Epithelial cell of proximal tubule (primary cell): ENCODE data around the gene CYCS. TPM values are rescaled to one million over a fixed set of nuclear protein-coding genes. Genes with fewer than 3 reads are reported as not detected.
A peak's percentile ranks its signal among the peaks of the same experiment; 100 is the strongest.

Source experiments
- DNase-seq: peaks from one replicate; pipeline ENCODE4 v3.0.0-alpha.2; 2011; ENCODE audit warnings: low read depth
- H3K4me3 ChIP-seq: 2 replicates; pipeline ENCODE4 v1.5.1; 2011; ENCODE audit warnings: low read depth, mild to moderate bottlenecking, low read length
- total RNA-seq: library from RNA; depleted of rRNA; stranded (reverse); fragments of >200 nt; gene quantifications from 2 replicates; pipeline ENCODE4 v1.2.3, GENCODE V29; 2015
- TF ChIP-seq, protein P1 (sequence below): conservative IDR thresholded peaks from 2 replicates; pipeline ENCODE4 v1.5.1; 2012; ENCODE audit warnings: low read depth, mild to moderate bottlenecking, low read length

The CYCS gene
- total RNA-seq, 1 donor from 2014 or later: 48.9 TPM

DNA sequence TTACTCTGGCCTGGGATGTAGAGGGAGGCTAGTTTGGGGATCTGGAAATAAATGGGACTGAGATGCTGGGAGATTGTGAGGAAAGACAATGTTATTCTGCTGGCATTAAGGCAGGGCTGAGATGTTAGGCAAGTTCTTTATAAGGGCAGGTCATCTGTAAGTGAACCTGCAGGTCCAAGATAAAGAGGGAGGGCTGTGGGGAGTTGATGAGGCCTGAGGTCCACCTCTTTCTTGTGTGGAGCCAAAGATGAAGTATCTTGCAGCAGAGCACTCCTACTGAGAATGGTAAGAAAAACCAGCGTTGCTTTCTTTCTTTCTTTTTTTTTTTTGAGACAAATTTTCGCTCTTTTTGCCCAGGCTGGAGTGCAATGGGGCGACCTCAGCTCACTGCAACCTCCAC, 19.1 kb downstream of the CYCS start:
- TF ChIP-seq, protein P1, sequence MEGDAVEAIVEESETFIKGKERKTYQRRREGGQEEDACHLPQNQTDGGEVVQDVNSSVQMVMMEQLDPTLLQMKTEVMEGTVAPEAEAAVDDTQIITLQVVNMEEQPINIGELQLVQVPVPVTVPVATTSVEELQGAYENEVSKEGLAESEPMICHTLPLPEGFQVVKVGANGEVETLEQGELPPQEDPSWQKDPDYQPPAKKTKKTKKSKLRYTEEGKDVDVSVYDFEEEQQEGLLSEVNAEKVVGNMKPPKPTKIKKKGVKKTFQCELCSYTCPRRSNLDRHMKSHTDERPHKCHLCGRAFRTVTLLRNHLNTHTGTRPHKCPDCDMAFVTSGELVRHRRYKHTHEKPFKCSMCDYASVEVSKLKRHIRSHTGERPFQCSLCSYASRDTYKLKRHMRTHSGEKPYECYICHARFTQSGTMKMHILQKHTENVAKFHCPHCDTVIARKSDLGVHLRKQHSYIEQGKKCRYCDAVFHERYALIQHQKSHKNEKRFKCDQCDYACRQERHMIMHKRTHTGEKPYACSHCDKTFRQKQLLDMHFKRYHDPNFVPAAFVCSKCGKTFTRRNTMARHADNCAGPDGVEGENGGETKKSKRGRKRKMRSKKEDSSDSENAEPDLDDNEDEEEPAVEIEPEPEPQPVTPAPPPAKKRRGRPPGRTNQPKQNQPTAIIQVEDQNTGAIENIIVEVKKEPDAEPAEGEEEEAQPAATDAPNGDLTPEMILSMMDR: no peak
- no peak overlapping the region for H3K4me3 ChIP-seq
- DNase-seq: no peak

DNA sequence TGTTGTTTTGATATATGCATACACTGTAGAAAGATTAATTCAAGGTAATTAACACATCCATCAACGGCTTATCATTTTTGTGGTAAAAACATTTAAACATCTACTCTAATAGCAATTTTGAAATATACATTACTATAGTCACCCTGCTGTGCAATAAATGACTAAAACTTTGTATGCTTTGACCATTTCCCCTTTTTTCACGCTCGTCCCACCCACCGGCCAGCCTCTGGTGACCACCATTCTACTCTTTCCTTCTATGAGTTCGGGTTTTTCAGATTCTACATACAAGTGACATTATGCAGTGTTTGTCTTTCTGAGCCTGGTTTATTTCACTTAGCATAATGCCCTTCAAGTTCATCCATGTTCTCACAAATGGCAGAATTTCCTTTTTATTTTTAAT, 21.3 kb downstream of the CYCS start:
- no peak for DNase-seq
- TF ChIP-seq, protein P1: no peak
- no peak overlapping the region for H3K4me3 ChIP-seq

DNA sequence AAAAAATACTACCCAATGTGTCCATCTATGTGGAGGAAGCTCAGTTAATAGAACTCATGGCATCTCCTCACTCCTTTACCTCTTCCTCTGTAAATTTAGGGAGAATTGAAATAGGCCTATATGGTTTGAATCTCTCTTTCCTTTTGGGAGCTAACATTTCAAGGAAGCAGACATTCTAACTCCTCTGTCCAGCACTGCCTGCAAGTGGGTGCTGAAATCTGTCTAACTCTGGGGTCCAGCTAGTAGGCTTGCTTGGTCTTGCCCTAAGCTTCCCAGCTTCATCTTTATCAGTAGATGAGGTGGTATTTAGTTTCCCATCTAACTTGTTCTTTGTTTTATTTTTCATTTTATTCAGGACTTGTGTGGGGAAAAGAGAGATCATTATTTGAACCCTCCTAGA, 23.2 kb downstream of the CYCS start:
- no peak overlapping the region for H3K4me3 ChIP-seq
- TF ChIP-seq, protein P1: no peak
- no peak for DNase-seq

DNA sequence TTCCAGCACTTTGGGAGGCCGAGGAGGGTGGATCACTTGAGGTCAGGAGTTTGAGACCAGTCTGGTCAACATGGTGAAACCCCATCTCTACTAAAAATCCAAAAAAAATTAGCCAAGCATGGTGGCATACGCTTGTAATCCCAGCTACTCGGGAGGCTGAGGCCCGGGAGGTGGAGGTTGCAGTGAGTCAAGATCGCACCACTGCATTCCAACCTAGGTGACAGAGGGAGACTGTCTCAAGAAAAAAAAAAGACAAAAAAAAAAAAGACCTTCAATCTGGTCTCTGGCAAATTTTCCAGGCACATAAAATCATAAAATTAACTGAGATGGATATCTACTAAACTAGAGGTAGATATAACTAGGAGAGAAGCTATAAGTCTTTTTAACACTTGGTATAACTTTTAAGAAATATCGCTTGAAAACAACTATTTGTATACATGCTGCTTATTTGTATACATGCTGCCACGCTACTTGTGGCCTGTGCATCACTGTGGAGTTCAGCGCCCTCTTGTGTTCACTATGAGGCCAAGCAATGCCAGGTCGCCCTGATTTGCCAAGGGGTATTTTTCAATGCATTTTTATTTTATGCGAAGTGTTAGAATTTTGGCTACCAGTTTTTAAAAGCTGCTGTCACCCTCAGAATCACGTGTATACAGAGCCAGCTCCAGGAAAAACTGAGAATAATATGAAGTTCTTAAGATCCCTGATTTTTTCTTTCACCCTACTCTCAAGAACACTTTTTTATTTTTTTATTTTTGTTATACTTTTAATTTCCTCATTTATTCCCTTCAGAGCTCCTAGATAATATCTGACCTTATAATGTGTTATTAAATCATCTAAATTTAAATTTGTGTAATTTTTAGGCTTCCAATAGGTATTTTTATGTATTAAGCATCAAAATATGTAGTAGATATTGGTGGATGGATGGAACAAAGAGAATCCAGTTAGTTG, 26.7 kb downstream of the CYCS start:
- no peak for DNase-seq
- no peak overlapping the region for H3K4me3 ChIP-seq
- TF ChIP-seq, protein P1: peak; percentile 97

DNA sequence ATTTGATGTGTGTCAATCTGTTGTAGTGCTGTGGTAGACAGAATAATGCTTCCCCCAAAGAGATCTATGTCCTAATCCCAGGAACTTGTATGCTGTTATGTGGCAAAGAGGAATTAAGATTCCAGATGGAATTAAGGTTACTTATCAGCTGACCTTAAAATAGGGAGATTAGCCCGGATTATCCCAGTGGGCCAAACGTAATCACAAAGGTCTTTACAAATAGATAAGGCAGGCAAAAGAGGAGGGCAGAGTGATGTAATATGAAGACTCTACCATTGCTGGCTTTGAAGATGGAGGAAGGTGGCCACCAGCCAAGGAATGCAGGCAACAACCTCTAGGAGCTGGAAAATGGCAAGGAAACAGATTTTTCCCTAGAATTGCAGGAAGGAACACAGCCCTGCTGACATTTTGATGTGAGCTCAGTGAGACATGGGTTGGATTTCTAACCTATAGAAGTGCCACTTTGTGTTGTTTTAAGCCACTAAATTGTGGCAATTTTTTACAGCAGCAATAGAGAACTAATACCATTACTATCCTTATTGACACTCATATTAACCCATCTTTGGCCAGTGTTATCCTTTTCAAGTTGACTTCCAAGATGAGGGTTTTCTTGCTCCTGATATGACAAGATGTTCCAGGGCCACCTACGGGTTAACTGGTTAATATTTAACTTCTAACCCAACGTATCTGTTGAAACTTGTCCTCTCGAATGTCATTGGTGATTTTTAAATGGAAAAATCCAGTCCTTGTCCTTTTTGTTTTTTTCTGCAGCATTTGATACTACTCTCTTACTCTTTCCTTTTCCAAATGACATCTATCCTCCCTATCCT, 29.3 kb downstream of the CYCS start:
- DNase-seq: no peak
- no peak overlapping the region for H3K4me3 ChIP-seq
- TF ChIP-seq, protein P1: no peak

DNA sequence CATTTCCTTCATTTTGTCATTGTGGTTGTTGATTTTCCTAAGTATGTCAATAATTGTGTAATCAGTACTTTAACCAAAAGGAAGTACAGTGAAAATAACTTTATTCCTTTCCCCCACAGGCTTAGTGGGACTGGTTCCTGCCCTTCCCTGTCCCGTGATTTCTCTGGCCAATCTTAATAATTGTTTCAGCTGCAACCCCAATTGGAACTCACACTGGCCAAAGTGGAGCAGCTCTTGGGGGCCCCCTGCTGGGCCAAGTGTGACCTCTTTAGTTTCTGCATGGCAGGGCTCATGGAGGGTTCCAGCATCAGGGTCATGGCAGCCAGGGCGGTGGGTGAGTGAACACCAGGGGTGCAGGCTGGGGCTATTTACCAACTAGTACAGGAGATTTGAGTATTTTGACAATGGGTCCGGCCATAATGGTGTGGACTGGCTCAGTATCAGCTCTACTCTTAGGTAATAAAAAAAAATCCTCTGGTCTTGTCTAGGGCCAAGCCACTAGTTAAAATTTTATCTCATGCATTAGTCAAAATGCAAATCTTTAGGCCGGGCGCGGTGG, 31.7 kb downstream of the CYCS start:
- no peak for DNase-seq
- H3K4me3 ChIP-seq: no peak overlapping the region
- TF ChIP-seq, protein P1: peak; percentile 97
